Transverse colon (tissue), 4 donors: ENCODE data around the gene ACSM3. TPM values are rescaled to one million over a fixed set of nuclear protein-coding genes. Genes with fewer than 3 reads are reported as not detected.
"Not testable (repeated sequence)": the region's sequence is repeated elsewhere in the genome, so short reads cannot be mapped to it uniquely, and the experiment has no call there.

Experiments
- DNase-seq: peaks from one replicate; pipeline ENCODE4 v3.0.0-alpha.2; 2019
- H3K27ac ChIP-seq, 4 donors: fragments of 200-600 bp; sonication (generic); 2 replicates each; pipeline ENCODE4 v1.5.1; 2016 to 2018; ENCODE audit warnings: inconsistent platforms in 4 of 4
- H3K27me3 ChIP-seq: fragments of 200-600 bp; sonication (generic); 2 replicates; pipeline ENCODE4 v1.5.1; 2017; ENCODE audit warnings: inconsistent platforms
- H3K36me3 ChIP-seq, 4 donors: fragments of 200-600 bp; sonication (generic); 2 replicates each; pipeline ENCODE4 v1.5.1; 2017 to 2019; ENCODE audit warnings: inconsistent platforms in 4 of 4
- H3K4me1 ChIP-seq, 4 donors: fragments of 200-600 bp; sonication (generic); 2 replicates each; pipeline ENCODE4 v1.5.1; 2017 to 2020; ENCODE audit warnings: inconsistent platforms in 4 of 4
- H3K4me3 ChIP-seq, 4 donors: fragments of 200-600 bp; sonication (generic); 1 replicate in 1 of 4; 2 replicates in 3 of 4; pipeline versions ENCODE4 v1.5.1 to v1.6.1; 2017 to 2019; ENCODE audit warnings: inconsistent platforms in 4 of 4
- H3K9me3 ChIP-seq, 2 donors: fragments of 200-600 bp; sonication (generic); 2 replicates each; pipeline ENCODE4 v1.5.1; 2017 to 2019; ENCODE audit warnings: inconsistent platforms in 2 of 2
- CTCF ChIP-seq, 5 experiments: fragments of 200-600 bp in 3 of 5; fragments of 450-650 bp in 2 of 5; sonication (generic) in 3 of 5; IDR thresholded peaks; 1 replicate in 2 of 5; 2 replicates in 3 of 5; pipeline ENCODE4 v1.5.1; 2016 to 2017; ENCODE audit warnings: antibody characterized with exemption in 5 of 5, inconsistent platforms in 3 of 5, mild to moderate bottlenecking in 2 of 5, moderate library complexity in 1 of 5
- EP300 ChIP-seq: sonication (generic); formaldehyde crosslinking; IDR thresholded peaks from one replicate; pipeline ENCODE4 v1.6.1; 2017; ENCODE audit warnings: antibody characterized with exemption, low read depth
- POLR2A ChIP-seq: fragments of 450-650 bp; IDR thresholded peaks from one replicate; pipeline ENCODE4 v1.6.1; 2016; ENCODE audit warnings: antibody characterized with exemption, mild to moderate bottlenecking, moderate library complexity
- POLR2AphosphoS5 ChIP-seq, 3 donors: sonication (generic); formaldehyde crosslinking; IDR thresholded peaks; one replicate each; pipeline ENCODE4 v1.6.1; 2016; ENCODE audit warnings: antibody characterized with exemption in 3 of 3
- WGBS, 2 donors: methylation state at CpG; one replicate each; pipeline ENCODE4 v1.1.5; 2018; ENCODE audit warnings: low coverage in 1 of 2; 5-methylcytosine and 5-hydroxymethylcytosine counted together
- in situ Hi-C, 4 donors: fragments of 200-750 bp; cut with MboI; loops; one replicate each; pipeline versions ENCODE4 v1.15.0 to v1.15.1; 2017; ENCODE audit warnings: low sequenced_read_pairs in 3 of 4, low pct_ligation_motif_present in 1 of 4, low pct_unique_long_range_greater_than_20kb in 1 of 4
- intact Hi-C: fragments of 100-400 bp; cut with DNase I; formaldehyde crosslinking; loops from one replicate; pipeline ENCODE4 v1.15.1; 2023; ENCODE audit warnings: low total_unique reads
- total RNA-seq, 4 donors: library from RNA; depleted of rRNA; stranded (reverse); fragments of >200 nt; gene quantifications; one replicate each; pipeline ENCODE4 v1.1.0, GENCODE V29; 2016

Gene ACSM3
- total RNA-seq, 4 donors from 2014 or later: 21.7 to 108 (median 29.5) TPM

- no peak overlapping the region for H3K4me3 ChIP-seq
- H3K36me3 ChIP-seq: no peaks in the 10 kb centered on the region
- no peak for TF ChIP-seq POLR2AphosphoS5 (IDR thresholded peaks at IDR 0.05)
- TF ChIP-seq CTCF (IDR thresholded peaks at IDR 0.05): no peak
- no peak for TF ChIP-seq POLR2A
- TF ChIP-seq EP300: no peak
- in situ Hi-C loops: no loop called here
- WGBS, 2 donors: 96% methylated on average over 1 of the region's 1 CpG; no CpG with 5 or more reads in 1 of the 2 donors
- H3K27ac ChIP-seq: no peak overlapping the region
- intact Hi-C loops: no loop called here
- no peaks in the 10 kb centered on the region for H3K27me3 ChIP-seq
- peaks cover 0 to 9% of the 10 kb centered on the region in 2 donors for H3K9me3 ChIP-seq
- DNase-seq: no peak
- H3K4me1 ChIP-seq: no peaks in the 10 kb centered on the region
Observed at GRCh38 chr16:20749474-20749873, 14.3 kb upstream of the ACSM3 start.

- Histone ChIP-seq H3K36me3 (no peaks in the 10 kb centered on the region), H3K27me3 (no peaks in the 10 kb centered on the region), H3K9me3 (peaks cover 0 to 9% of the 10 kb centered on the region in 2 donors), H3K4me1 (no peaks in the 10 kb centered on the region), H3K4me3 (no peak overlapping the region), H3K27ac (no peak overlapping the region)
- no peak for DNase-seq
- no peak for TF ChIP-seq EP300
- TF ChIP-seq POLR2A: no peak
- TF ChIP-seq POLR2AphosphoS5 (IDR thresholded peaks at IDR 0.05): no peak
- no peak for TF ChIP-seq CTCF (IDR thresholded peaks at IDR 0.05)
- intact Hi-C loops: no loop called here
- 89% methylated on average over 1 of the region's 1 CpG; no CpG with 5 or more reads in 1 of the 2 donors for WGBS, 2 donors
- in situ Hi-C loops: no loop called here
Observed at GRCh38 chr16:20750558-20750957, 13.3 kb upstream of the ACSM3 start.

DNA sequence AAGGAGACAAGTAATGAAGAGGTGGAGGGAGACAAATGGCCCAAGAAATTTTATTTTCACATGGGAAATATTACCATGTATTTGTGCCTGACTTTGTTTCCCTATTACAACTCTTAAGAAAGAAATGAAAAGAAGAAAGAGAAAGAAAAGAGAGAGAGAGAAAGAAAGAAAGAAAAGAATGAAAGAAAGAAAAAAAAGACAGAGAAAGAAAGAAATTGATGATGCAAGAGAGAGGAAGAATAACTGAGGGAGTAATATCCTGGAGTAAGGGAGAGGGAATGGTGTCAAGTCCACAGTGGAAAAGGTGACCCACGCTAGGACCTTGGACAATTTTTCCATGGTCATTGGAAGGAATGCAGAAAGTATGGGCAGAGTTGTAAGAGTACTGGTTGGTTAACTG lies 10.1 kb upstream of the ACSM3 start:
- in situ Hi-C loops: no loop called here
- Histone ChIP-seq H3K27ac (no peak overlapping the region), H3K9me3 (no peaks in the 10 kb centered on the region), H3K36me3 (no peaks in the 10 kb centered on the region), H3K27me3 (no peaks in the 10 kb centered on the region), H3K4me3 (no peak overlapping the region), H3K4me1 (no peaks in the 10 kb centered on the region)
- no peak for DNase-seq
- WGBS, 2 donors: 85 to 86% methylated on average over 1 of the region's 1 CpG
- TF ChIP-seq CTCF (IDR thresholded peaks at IDR 0.05) (no peak), POLR2A (no peak), POLR2AphosphoS5 (IDR thresholded peaks at IDR 0.05) (no peak), EP300 (no peak)
- intact Hi-C loops: no loop called here

GRCh38 chr16:20755238-20755637 lies 8.6 kb upstream of the ACSM3 start:
- WGBS, 2 donors: 90 to 100% methylated on average over 1 of the region's 1 CpG
- intact Hi-C loops: no loop called here
- Histone ChIP-seq H3K9me3 (no peaks in the 10 kb centered on the region), H3K27ac (no peak overlapping the region), H3K4me3 (no peak overlapping the region), H3K27me3 (no peaks in the 10 kb centered on the region), H3K4me1 (no peaks in the 10 kb centered on the region), H3K36me3 (no peaks in the 10 kb centered on the region)
- no peak for DNase-seq
- TF ChIP-seq POLR2A (no peak), POLR2AphosphoS5 (IDR thresholded peaks at IDR 0.05) (no peak), EP300 (no peak), CTCF (IDR thresholded peaks at IDR 0.05) (no peak)
- in situ Hi-C loops: no loop called here

DNA sequence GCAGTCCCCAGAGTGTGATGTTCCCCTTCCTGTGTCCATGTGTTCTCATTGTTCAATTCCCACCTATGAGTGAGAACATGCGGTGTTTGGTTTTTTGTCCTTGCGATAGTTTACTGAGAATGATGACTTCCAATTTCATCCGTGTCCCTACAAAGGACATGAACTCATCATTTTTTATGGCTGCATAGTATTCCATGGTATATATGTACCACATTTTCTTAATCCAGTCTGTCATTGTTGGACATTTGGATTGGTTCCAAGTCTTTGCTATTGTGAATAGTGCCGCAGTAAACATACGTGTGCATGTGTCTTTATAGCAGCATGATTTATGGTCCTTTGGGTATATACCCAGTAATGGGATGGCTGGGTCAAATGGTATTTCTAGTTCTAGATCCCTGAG lies 8.0 kb upstream of the ACSM3 start:
- H3K4me3 ChIP-seq, H3K27me3 ChIP-seq, H3K4me1 ChIP-seq, H3K27ac ChIP-seq, DNase-seq, in situ Hi-C loops, intact Hi-C loops, H3K9me3 ChIP-seq, H3K36me3 ChIP-seq: not testable (repeated sequence)
- WGBS, 2 donors: 100% methylated on average over 2 of the region's 5 CpGs; no CpG with 5 or more reads in 1 of the 2 donors
